ENCODE measurements around the gene SETBP1.

The SETBP1 gene

DNA sequence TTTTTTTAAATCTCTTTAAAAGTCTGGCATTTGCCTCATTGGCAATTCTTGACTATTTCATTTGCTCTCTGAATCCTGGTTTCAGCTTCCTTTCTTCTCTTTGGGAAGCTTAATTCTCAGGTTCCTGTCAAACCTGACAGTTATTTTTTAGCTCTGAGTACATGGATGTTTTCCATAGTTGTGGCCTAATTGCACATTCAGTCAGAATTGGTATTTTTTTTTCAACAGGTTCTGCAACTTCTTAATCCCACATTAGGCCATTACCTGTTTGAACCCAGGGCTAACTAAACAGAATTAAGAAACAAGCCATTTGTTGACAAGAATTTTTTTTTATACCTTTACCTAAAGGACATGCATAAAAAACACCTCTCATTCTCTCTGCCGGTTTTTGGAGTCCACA lies 338.8 kb downstream of the SETBP1 start:
- no peak overlapping the region for H2BK12ac ChIP-seq (ENCODE audit: low read length)
- H2BK5ac ChIP-seq (ENCODE audit: low read depth, low read length, poor library complexity) = no peak overlapping the region
- no peak overlapping the region for H3K18ac ChIP-seq (ENCODE audit: low read length)
- no peak overlapping the region for H3K4me3 ChIP-seq (ENCODE audit: low read depth, low read length)
- H3K27me3 ChIP-seq (ENCODE audit: insufficient read depth, low read length) = no peaks in the 10 kb centered on the region
- WGBS (ENCODE audit: extremely low coverage, insufficient coverage, insufficient read length) = no CpG with 5 or more reads among the region's 1 CpG
- peaks cover 15 to 19% of the 10 kb centered on the region in 2 experiments for H3K4me1 ChIP-seq (ENCODE audit: control insufficient read depth in 1 of 2, insufficient read depth in 2 of 2, low read length in 2 of 2)
- H2BK120ac ChIP-seq (ENCODE audit: insufficient read depth, low read length, poor library complexity) = no peak overlapping the region
- no peak overlapping the region for H2AFZ ChIP-seq (ENCODE audit: insufficient read depth, low read length, poor library complexity)
- H3K23ac ChIP-seq (ENCODE audit: low read length) = no peak overlapping the region
- H3K79me2 ChIP-seq (ENCODE audit: control insufficient read depth, insufficient read depth, low read length, poor library complexity) = peaks cover 4% of the 10 kb centered on the region
- no peak overlapping the region for H4K8ac ChIP-seq (ENCODE audit: low read depth, low read length)
- no peak overlapping the region for H2AK5ac ChIP-seq (ENCODE audit: low read length)
- no peak overlapping the region for H3K4me2 ChIP-seq (ENCODE audit: low read length)
- H3K79me1 ChIP-seq (ENCODE audit: low read length) = peaks cover 21% of the 10 kb centered on the region
- no peak overlapping the region for H3K9ac ChIP-seq (ENCODE audit: low read length)
- H4K91ac ChIP-seq (ENCODE audit: low read depth, low read length) = no peak overlapping the region
- H3K36me3 ChIP-seq (ENCODE audit: control insufficient read depth in 1 of 2, insufficient read depth in 2 of 2, low read length in 2 of 2) = no peaks in the 10 kb centered on the region
- H3K14ac ChIP-seq (ENCODE audit: low read length) = no peak overlapping the region
- H3K4ac ChIP-seq (ENCODE audit: low read depth, low read length) = no peak overlapping the region
- peak in 1 of 2 donors; percentile 87 for DNase-seq
- H4K12ac ChIP-seq (ENCODE audit: low read depth, low read length) = no peak overlapping the region
- no peaks in the 10 kb centered on the region for H3K9me3 ChIP-seq (ENCODE audit: insufficient read depth, low read depth, low read length)
- H3K27ac ChIP-seq (ENCODE audit: low read depth, low read length) = peak overlapping the region; percentile 51

DNA sequence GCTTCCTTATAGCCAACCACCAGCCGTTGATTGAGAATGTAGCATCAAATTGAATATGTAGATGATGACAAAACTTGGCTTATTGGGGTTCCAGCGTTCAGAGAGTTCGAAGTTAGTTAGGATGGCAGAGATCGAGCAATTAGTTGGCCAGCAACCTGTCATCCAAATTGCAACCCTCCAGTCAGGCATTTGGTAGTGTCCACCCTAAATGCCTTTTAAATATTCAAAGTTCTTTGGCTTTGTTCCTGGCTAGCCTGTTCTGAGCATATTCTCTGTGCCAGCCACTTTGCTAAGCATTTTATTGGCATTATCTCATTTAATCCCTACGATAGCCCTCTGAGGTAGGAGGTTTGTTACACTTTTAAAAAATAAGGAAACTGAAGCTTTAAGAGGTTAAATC lies 342.8 kb downstream of the SETBP1 start:
- Histone ChIP-seq H3K36me3 (ENCODE audit: control insufficient read depth in 1 of 2, insufficient read depth in 2 of 2, low read length in 2 of 2) (no peaks in the 10 kb centered on the region), H3K79me1 (ENCODE audit: low read length) (peaks cover 7% of the 10 kb centered on the region), H3K9ac (ENCODE audit: low read length) (no peak overlapping the region), H4K12ac (ENCODE audit: low read depth, low read length) (no peak overlapping the region), H2AFZ (ENCODE audit: insufficient read depth, low read length, poor library complexity) (no peak overlapping the region), H3K14ac (ENCODE audit: low read length) (no peak overlapping the region), H3K4ac (ENCODE audit: low read depth, low read length) (no peak overlapping the region), H3K4me2 (ENCODE audit: low read length) (no peak overlapping the region), H2BK12ac (ENCODE audit: low read length) (no peak overlapping the region), H3K27ac (ENCODE audit: low read depth, low read length) (no peak overlapping the region), H4K8ac (ENCODE audit: low read depth, low read length) (no peak overlapping the region), H3K4me3 (ENCODE audit: low read depth, low read length) (no peak overlapping the region), H3K23ac (ENCODE audit: low read length) (no peak overlapping the region), H4K91ac (ENCODE audit: low read depth, low read length) (no peak overlapping the region), H3K18ac (ENCODE audit: low read length) (no peak overlapping the region), H3K4me1 (ENCODE audit: control insufficient read depth in 1 of 2, insufficient read depth in 2 of 2, low read length in 2 of 2) (peaks cover 4 to 6% of the 10 kb centered on the region in 2 experiments), H3K27me3 (ENCODE audit: insufficient read depth, low read length) (no peaks in the 10 kb centered on the region), H3K79me2 (ENCODE audit: control insufficient read depth, insufficient read depth, low read length, poor library complexity) (no peaks in the 10 kb centered on the region), H3K9me3 (ENCODE audit: insufficient read depth, low read depth, low read length) (no peaks in the 10 kb centered on the region), H2BK5ac (ENCODE audit: low read depth, low read length, poor library complexity) (no peak overlapping the region), H2BK120ac (ENCODE audit: insufficient read depth, low read length, poor library complexity) (no peak overlapping the region), H2AK5ac (ENCODE audit: low read length) (no peak overlapping the region)
- no CpG with 5 or more reads among the region's 5 CpGs for WGBS (ENCODE audit: extremely low coverage, insufficient coverage, insufficient read length)
- no peak for DNase-seq

GRCh38 chr18:45024357-45025088 lies 343.8 kb downstream of the SETBP1 start:
- no peak for DNase-seq
- Histone ChIP-seq H4K91ac (ENCODE audit: low read depth, low read length) (no peak overlapping the region), H4K12ac (ENCODE audit: low read depth, low read length) (no peak overlapping the region), H2BK5ac (ENCODE audit: low read depth, low read length, poor library complexity) (no peak overlapping the region), H2AFZ (ENCODE audit: insufficient read depth, low read length, poor library complexity) (no peak overlapping the region), H3K9ac (ENCODE audit: low read length) (no peak overlapping the region), H3K4ac (ENCODE audit: low read depth, low read length) (no peak overlapping the region), H4K8ac (ENCODE audit: low read depth, low read length) (no peak overlapping the region), H3K79me2 (ENCODE audit: control insufficient read depth, insufficient read depth, low read length, poor library complexity) (no peaks in the 10 kb centered on the region), H2AK5ac (ENCODE audit: low read length) (no peak overlapping the region), H3K36me3 (ENCODE audit: control insufficient read depth in 1 of 2, insufficient read depth in 2 of 2, low read length in 2 of 2) (no peaks in the 10 kb centered on the region), H2BK12ac (ENCODE audit: low read length) (no peak overlapping the region), H3K27ac (ENCODE audit: low read depth, low read length) (no peak overlapping the region), H3K4me2 (ENCODE audit: low read length) (no peak overlapping the region), H3K18ac (ENCODE audit: low read length) (no peak overlapping the region), H3K9me3 (ENCODE audit: insufficient read depth, low read depth, low read length) (no peaks in the 10 kb centered on the region), H3K27me3 (ENCODE audit: insufficient read depth, low read length) (no peaks in the 10 kb centered on the region), H3K14ac (ENCODE audit: low read length) (no peak overlapping the region), H3K4me1 (ENCODE audit: control insufficient read depth in 1 of 2, insufficient read depth in 2 of 2, low read length in 2 of 2) (peaks cover 0 to 2% of the 10 kb centered on the region in 2 experiments), H2BK120ac (ENCODE audit: insufficient read depth, low read length, poor library complexity) (no peak overlapping the region), H3K23ac (ENCODE audit: low read length) (no peak overlapping the region), H3K79me1 (ENCODE audit: low read length) (peaks cover 4% of the 10 kb centered on the region), H3K4me3 (ENCODE audit: low read depth, low read length) (no peak overlapping the region)
- WGBS (ENCODE audit: extremely low coverage, insufficient coverage, insufficient read length) = no CpG with 5 or more reads among the region's 4 CpGs

- no CpG with 5 or more reads among the region's 4 CpGs for WGBS (ENCODE audit: extremely low coverage, insufficient coverage, insufficient read length)
- H2BK5ac ChIP-seq (ENCODE audit: low read depth, low read length, poor library complexity) = no peak overlapping the region
- H2AFZ ChIP-seq (ENCODE audit: insufficient read depth, low read length, poor library complexity) = no peak overlapping the region
- no peaks in the 10 kb centered on the region for H3K4me1 ChIP-seq (ENCODE audit: control insufficient read depth in 1 of 2, insufficient read depth in 2 of 2, low read length in 2 of 2)
- H4K91ac ChIP-seq (ENCODE audit: low read depth, low read length) = no peak overlapping the region
- no peak overlapping the region for H3K4me3 ChIP-seq (ENCODE audit: low read depth, low read length)
- H3K36me3 ChIP-seq (ENCODE audit: control insufficient read depth in 1 of 2, insufficient read depth in 2 of 2, low read length in 2 of 2) = no peaks in the 10 kb centered on the region
- no peaks in the 10 kb centered on the region for H3K27me3 ChIP-seq (ENCODE audit: insufficient read depth, low read length)
- H3K18ac ChIP-seq (ENCODE audit: low read length) = no peak overlapping the region
- H3K27ac ChIP-seq (ENCODE audit: low read depth, low read length) = no peak overlapping the region
- H4K12ac ChIP-seq (ENCODE audit: low read depth, low read length) = no peak overlapping the region
- no peak overlapping the region for H3K4me2 ChIP-seq (ENCODE audit: low read length)
- no peak overlapping the region for H3K9ac ChIP-seq (ENCODE audit: low read length)
- H2AK5ac ChIP-seq (ENCODE audit: low read length) = no peak overlapping the region
- no peak overlapping the region for H3K23ac ChIP-seq (ENCODE audit: low read length)
- no peak overlapping the region for H3K14ac ChIP-seq (ENCODE audit: low read length)
- DNase-seq = no peak
- H3K79me2 ChIP-seq (ENCODE audit: control insufficient read depth, insufficient read depth, low read length, poor library complexity) = no peaks in the 10 kb centered on the region
- no peaks in the 10 kb centered on the region for H3K9me3 ChIP-seq (ENCODE audit: insufficient read depth, low read depth, low read length)
- H2BK120ac ChIP-seq (ENCODE audit: insufficient read depth, low read length, poor library complexity) = no peak overlapping the region
- no peaks in the 10 kb centered on the region for H3K79me1 ChIP-seq (ENCODE audit: low read length)
- no peak overlapping the region for H3K4ac ChIP-seq (ENCODE audit: low read depth, low read length)
- H4K8ac ChIP-seq (ENCODE audit: low read depth, low read length) = no peak overlapping the region
- no peak overlapping the region for H2BK12ac ChIP-seq (ENCODE audit: low read length)
These were observed 344.4 kb downstream of the SETBP1 start for GRCh38 chr18:45025089-45025450.
